Measurements from ENCODE around the gene DGKI. TPM values are rescaled to one million over a fixed set of nuclear protein-coding genes. Genes with fewer than 3 reads are reported as not detected.

The DGKI gene
- total and polyA plus RNA-seq, 2 of the 13 experiments (the other 11 are each of a cell fraction or from before 2014, with no cell fraction given): 0.09 to 0.17 TPM

- TF ChIP-seq ZNF251 (CRISPR knock-in tag; IDR thresholded peaks at IDR 0.05) (no peak), SMYD3 (CRISPR knock-in tag; IDR thresholded peaks at IDR 0.05) (no peak), ZNF24 (IDR thresholded peaks at IDR 0.05) (no peak), ETV6 (CRISPR knock-in tag; conservative IDR thresholded peaks at IDR 0.05) (no peak)
Observed at GRCh38 chr7:137862358-137862757, 15.6 kb upstream of the DGKI start (continued).

- Histone ChIP-seq H3K9me3 (ENCODE audit: low read length) (no peaks in the 10 kb centered on the region), H3K4me2 (ENCODE audit: low read depth, low read length) (no peak overlapping the region), H3K9ac (ENCODE audit: insufficient read depth, low read depth, low read length) (no peak overlapping the region), H2AFZ (ENCODE audit: low read length) (no peak overlapping the region), H3K4me3 (replicated peaks in 1 of 3; ENCODE audit: insufficient read depth in 1 of 3, low read depth in 2 of 3, low read length in 3 of 3) (no peak overlapping the region), H3K4me1 (ENCODE audit: insufficient read depth, low read length) (no peaks in the 10 kb centered on the region), H4K20me1 (ENCODE audit: insufficient read depth, low read length) (no peaks in the 10 kb centered on the region), H3K27ac (ENCODE audit: extremely low read length, insufficient read depth, low read length) (no peak overlapping the region), H3K36me3 (replicated peaks in 1 of 2; ENCODE audit: control insufficient read depth in 1 of 2, insufficient read depth in 2 of 2, low read length in 2 of 2) (peaks cover 9 to 22% of the 10 kb centered on the region in 2 experiments; a peak in 4 of 5 replicates), H3K79me2 (ENCODE audit: insufficient read depth, low read length) (no peaks in the 10 kb centered on the region), H3K27me3 (ENCODE audit: control insufficient read depth in 1 of 2, insufficient read depth in 2 of 2, low read length in 2 of 2) (no peaks in the 10 kb centered on the region)
- DNase-seq (ENCODE audit: low spot score) (no peak), ATAC-seq (no peak), FAIRE-seq (no peak)
- ChIA-PET POLR2A (no interaction called here), CTCF (ENCODE audit: low intra/inter-chr PET ratio, low total read pairs) (no interaction called here)
- 100% methylated on average over 2 of the region's 2 CpGs for WGBS (ENCODE audit: low lambda C conversion rate)
- in situ Hi-C loops (cut with HindIII; ENCODE audit: extremely low pct_ligation_motif_present, low pct_unique_long_range_greater_than_20kb): no loop called here
- intact Hi-C loops (cut with micrococcal nuclease; ENCODE audit: unreplicated experiment): no loop called here
- BruUV-seq (replicated peaks): no TSS peak
- TF ChIP-seq ZNF558 (CRISPR knock-in tag; IDR thresholded peaks at IDR 0.05; ENCODE audit: borderline replicate concordance) (no peak), IKZF5 (CRISPR knock-in tag; IDR thresholded peaks at IDR 0.05) (no peak), ZNF160 (CRISPR knock-in tag; IDR thresholded peaks at IDR 0.05) (no peak), KDM3A (CRISPR knock-in tag; IDR thresholded peaks at IDR 0.05; ENCODE audit: low read depth) (no peak), ZNF253 (CRISPR knock-in tag; IDR thresholded peaks at IDR 0.05; ENCODE audit: borderline replicate concordance) (no peak), MTA3 (CRISPR knock-in tag; IDR thresholded peaks at IDR 0.05) (no peak), CBFB (CRISPR knock-in tag; IDR thresholded peaks at IDR 0.05) (no peak), PCBP1 (IDR thresholded peaks at IDR 0.05; ENCODE audit: borderline replicate concordance, low read depth, low read length) (no peak), MLLT10 (CRISPR knock-in tag; IDR thresholded peaks at IDR 0.05) (no peak), TSC22D2 (CRISPR knock-in tag; IDR thresholded peaks at IDR 0.05; ENCODE audit: borderline replicate concordance) (no peak), FOXO4 (CRISPR knock-in tag; conservative IDR thresholded peaks at IDR 0.05) (no peak), ZNF430 (CRISPR knock-in tag; IDR thresholded peaks at IDR 0.05) (no peak), ELF4 (CRISPR knock-in tag; IDR thresholded peaks at IDR 0.05; ENCODE audit: borderline replicate concordance) (no peak), ZFP90 (CRISPR knock-in tag; IDR thresholded peaks at IDR 0.05; ENCODE audit: borderline replicate concordance) (no peak), ARNTL (CRISPR knock-in tag; IDR thresholded peaks at IDR 0.05) (no peak), HIVEP1 (CRISPR knock-in tag; IDR thresholded peaks at IDR 0.05) (no peak), EP300 (IDR thresholded peaks at IDR 0.05; ENCODE audit: low read depth in 2 of 2, low read length in 2 of 2) (no peak), EP300 (CRISPR knock-in tag; IDR thresholded peaks at IDR 0.05; ENCODE audit: borderline replicate concordance) (no peak)
Observed at GRCh38 chr7:137860542-137860941, 13.8 kb upstream of the DGKI start.
